Lung (tissue), 12 donors: ENCODE results near the gene ZNRF2. TPM values are rescaled to one million over a fixed set of nuclear protein-coding genes. Genes with fewer than 3 reads are reported as not detected.

ENCODE experiments used
- ATAC-seq: fragments of 200-7000 bp; cut with Tn5 transposase; one replicate; pipeline ENCODE4 v1.9.1; 2020; ENCODE audit warnings: moderate number of reproducible peaks; ENCODE audit not compliant: insufficient read depth, low FRiP score
- DNase-seq, 3 donors: peaks; one replicate each; pipeline ENCODE4 v3.0.0-alpha.2; 2013 to 2017
- H3K27ac ChIP-seq, 2 donors: one replicate each; pipeline ENCODE4 v1.5.1; 2013; ENCODE audit warnings: mild to moderate bottlenecking in 2 of 2, moderate library complexity in 2 of 2, control low read depth in 1 of 2, inconsistent platforms in 1 of 2, low read depth in 1 of 2, low read length in 1 of 2
- H3K27me3 ChIP-seq, 3 donors: one replicate each; pipeline ENCODE4 v1.5.1; 2013; ENCODE audit warnings: low read length in 2 of 3; ENCODE audit not compliant: control insufficient read depth in 3 of 3, insufficient read depth in 3 of 3
- H3K36me3 ChIP-seq, 4 donors: one replicate each; pipeline ENCODE4 v1.5.1; 2013; ENCODE audit warnings: low read length in 4 of 4, mild to moderate bottlenecking in 1 of 4, moderate library complexity in 1 of 4; ENCODE audit not compliant: control insufficient read depth in 4 of 4, insufficient read depth in 4 of 4
- H3K4me1 ChIP-seq, 5 donors: one replicate each; pipeline ENCODE4 v1.5.1; 2013; ENCODE audit warnings: low read length in 5 of 5, mild to moderate bottlenecking in 2 of 5, moderate library complexity in 1 of 5; ENCODE audit not compliant: control insufficient read depth in 5 of 5, insufficient read depth in 5 of 5
- H3K4me3 ChIP-seq: one replicate; pipeline ENCODE4 v1.5.1; 2013; ENCODE audit warnings: mild to moderate bottlenecking, control low read depth, moderate library complexity
- H3K9ac ChIP-seq, 2 donors: one replicate each; pipeline ENCODE4 v1.5.1; 2013; ENCODE audit warnings: low read length in 2 of 2, control low read depth in 1 of 2; ENCODE audit not compliant: insufficient read depth in 1 of 2
- H3K9me3 ChIP-seq, 4 donors: one replicate each; pipeline ENCODE4 v1.5.1; 2013; ENCODE audit warnings: low read length in 3 of 4, mild to moderate bottlenecking in 1 of 4, moderate library complexity in 1 of 4; ENCODE audit not compliant: control insufficient read depth in 4 of 4, insufficient read depth in 3 of 4
- CTCF ChIP-seq: IDR thresholded peaks from 2 replicates; pipeline ENCODE4 v1.5.1; 2012; ENCODE audit warnings: mild to moderate bottlenecking; ENCODE audit errors: control extremely low read depth, extremely low read depth
- WGBS, 2 donors: extraction: QIAGEN DNeasy Blood & Tissue Kit; methylation state at CpG; one replicate each; pipeline ENCODE4 v1.1.7; 2013; 5-methylcytosine and 5-hydroxymethylcytosine counted together
- polyA plus RNA-seq, 2 donors: library from polyadenylated mRNA; stranded (reverse); fragments of 200-250 nt; gene quantifications; one replicate each; pipeline ENCODE4 v1.2.1, GENCODE V29; 2013
- total RNA-seq, 2 donors: library from RNA; depleted of rRNA in 1 of 2; stranded (reverse); fragments of >200 nt in 1 of 2; gene quantifications; one replicate each; pipeline ENCODE4 v1.2.1, GENCODE V29; 2014 to 2021
- donor health status: control.
- donor health status: control.
- donor health status: Bipolar disorder and iron deficiency.
- donor health status: healthy.
- donor health status: DM: yes; HTN: yes; CAD: no.

Gene ZNRF2
- total and polyA plus RNA-seq, 4 donors: 5.9 to 27.6 (median 15.4) TPM

- 66 to 73% methylated on average over 6 of the region's 6 CpGs for WGBS, 2 donors
- no peak for TF ChIP-seq CTCF
- ATAC-seq: no peak
- Histone ChIP-seq H3K36me3 (no peaks in the 10 kb centered on the region), H3K27ac (no peak overlapping the region), H3K4me3 (no peak overlapping the region), H3K4me1 (peaks cover 0 to 11% (median 0%) of the 10 kb centered on the region in 5 donors), H3K9me3 (no peaks in the 10 kb centered on the region), H3K27me3 (no peaks in the 10 kb centered on the region), H3K9ac (no peak overlapping the region)
- DNase-seq: no peak
These were observed 44.1 kb upstream of the ZNRF2 start for GRCh38 chr7:30240106-30240800.

- Histone ChIP-seq H3K4me1 (peaks cover 0 to 11% (median 0%) of the 10 kb centered on the region in 5 donors), H3K36me3 (no peaks in the 10 kb centered on the region), H3K9me3 (no peaks in the 10 kb centered on the region), H3K9ac (no peak overlapping the region), H3K4me3 (no peak overlapping the region), H3K27me3 (no peaks in the 10 kb centered on the region), H3K27ac (no peak overlapping the region)
- no peak for DNase-seq
- no peak for TF ChIP-seq CTCF
- 92 to 99% methylated on average over 2 of the region's 2 CpGs for WGBS, 2 donors
- no peak for ATAC-seq
These were observed 42.6 kb upstream of the ZNRF2 start for GRCh38 chr7:30241767-30242166.

GRCh38 chr7:30244340-30244739 is 40.1 kb upstream of the ZNRF2 start:
- WGBS, 2 donors: 91 to 93% methylated on average over 5 of the region's 5 CpGs
- no peak for DNase-seq
- Histone ChIP-seq H3K9me3 (no peaks in the 10 kb centered on the region), H3K4me3 (no peak overlapping the region), H3K4me1 (peaks cover 0 to 12% (median 3%) of the 10 kb centered on the region in 5 donors), H3K9ac (no peak overlapping the region), H3K36me3 (no peaks in the 10 kb centered on the region), H3K27me3 (no peaks in the 10 kb centered on the region), H3K27ac (no peak overlapping the region)
- ATAC-seq: no peak
- no peak for TF ChIP-seq CTCF

- WGBS, 2 donors: 86 to 95% methylated on average over 7 of the region's 7 CpGs
- H3K4me1 ChIP-seq: peaks cover 0 to 12% (median 3%) of the 10 kb centered on the region in 5 donors
- no peaks in the 10 kb centered on the region for H3K36me3 ChIP-seq
- no peak for TF ChIP-seq CTCF
- no peaks in the 10 kb centered on the region for H3K27me3 ChIP-seq
- H3K27ac ChIP-seq: no peak overlapping the region
- H3K4me3 ChIP-seq: no peak overlapping the region
- DNase-seq: no peak
- no peaks in the 10 kb centered on the region for H3K9me3 ChIP-seq
- H3K9ac ChIP-seq: no peak overlapping the region
- ATAC-seq: no peak
These were observed 38.5 kb upstream of the ZNRF2 start for GRCh38 chr7:30245913-30246312.
